ENCODE data around the gene ATP11A. TPM values are rescaled to one million over a fixed set of nuclear protein-coding genes. Genes with fewer than 3 reads are reported as not detected.
"Not testable (repeated sequence)": the region's sequence is repeated elsewhere in the genome, so short reads cannot be mapped to it uniquely, and the experiment has no call there.

ATP11A gene
- total and polyA plus RNA-seq, 9 donors, result 6.6 to 72.7 (median 34.9) TPM

- Histone ChIP-seq H3K36me3 (no peaks in the 10 kb centered on the region), H3K27me3 (no peaks in the 10 kb centered on the region), H3K4me1 (ENCODE audit: insufficient read depth) (no peaks in the 10 kb centered on the region), H3K27ac (no peak overlapping the region), H3K9me3 (no peaks in the 10 kb centered on the region), H3K4me3 (no peak overlapping the region)
- no peak for DNase-seq
- WGBS, 3 donors, result 96 to 98% (median 96%) methylated on average over 32 to 34 of the region's 34 CpGs
- intact Hi-C loops (cut with DNase I), result no loop called here
- TF ChIP-seq CTCF (IDR thresholded peaks at IDR 0.05) (no peak), EP300 (IDR thresholded peaks at IDR 0.05) (no peak), POLR2A (IDR thresholded peaks at IDR 0.05) (no peak)
These were observed 150.8 kb downstream of the ATP11A start for GRCh38 chr13:112840472-112841302.

GRCh38 chr13:112841303-112842015, 151.6 kb downstream of the ATP11A start:
- H3K9me3 ChIP-seq; H3K4me1 ChIP-seq (ENCODE audit: insufficient read depth); H3K4me3 ChIP-seq; H3K27me3 ChIP-seq; intact Hi-C loops (cut with DNase I); H3K27ac ChIP-seq; H3K36me3 ChIP-seq: not testable (repeated sequence)
- WGBS, 3 donors, result 90 to 91% (median 90%) methylated on average over 29 to 31 of the region's 31 CpGs
- DNase-seq, result peak in 2 of 5 donors; percentile 41 to 48

- 27 to 29% (median 29%) methylated on average over 14 of the region's 14 CpGs for WGBS, 3 donors
- TF ChIP-seq EP300 (IDR thresholded peaks at IDR 0.05) (no peak), CTCF (IDR thresholded peaks at IDR 0.05) (no peak), POLR2A (IDR thresholded peaks at IDR 0.05) (no peak)
- intact Hi-C loops (cut with DNase I), result no loop called here
- Histone ChIP-seq H3K4me3 (peak overlapping the region; percentile 14), H3K9me3 (no peaks in the 10 kb centered on the region), H3K36me3 (no peaks in the 10 kb centered on the region), H3K27me3 (no peaks in the 10 kb centered on the region), H3K4me1 (ENCODE audit: insufficient read depth) (no peaks in the 10 kb centered on the region), H3K27ac (no peak overlapping the region)
- DNase-seq, result peak in 3 of 5 donors; percentile 31 to 57 (median 55)
These were observed 152.6 kb downstream of the ATP11A start for GRCh38 chr13:112842343-112842856.

GRCh38 chr13:112842931-112843391, 153.1 kb downstream of the ATP11A start:
- WGBS, 3 donors, result 85 to 91% (median 91%) methylated on average over 33 of the region's 33 CpGs
- Histone ChIP-seq H3K4me1 (ENCODE audit: insufficient read depth) (no peaks in the 10 kb centered on the region), H3K9me3 (no peaks in the 10 kb centered on the region), H3K27ac (no peak overlapping the region), H3K4me3 (peak overlapping the region; percentile 14), H3K27me3 (no peaks in the 10 kb centered on the region), H3K36me3 (no peaks in the 10 kb centered on the region)
- TF ChIP-seq POLR2A (IDR thresholded peaks at IDR 0.05), result no peak
- no peak for TF ChIP-seq CTCF (IDR thresholded peaks at IDR 0.05)
- TF ChIP-seq EP300 (IDR thresholded peaks at IDR 0.05), result no peak
- peak in 1 of 5 donors; percentile 39 for DNase-seq
- intact Hi-C loops (cut with DNase I), result no loop called here
